Cardiac fibroblast (primary cell): ENCODE data around the gene KIRREL2.

Experiments used
- DNase-seq, 2 donors: peaks; one replicate each; pipeline versions ENCODE4 v3.0.0 to v3.0.0-alpha.2; 2010; ENCODE audit warnings: low read depth in 2 of 2
- H3K4me3 ChIP-seq, 2 donors: replicated peaks in 1 of 2; 1 replicate in 1 of 2; 2 replicates in 1 of 2; pipeline ENCODE4 v1.5.1; 2011; ENCODE audit warnings: low read depth in 2 of 2, low read length in 2 of 2, mild to moderate bottlenecking in 2 of 2, moderate library complexity in 1 of 2
- TF ChIP-seq, protein P1 (sequence below): IDR thresholded peaks from one replicate; pipeline ENCODE4 v1.5.1; 2011; ENCODE audit warnings: low read depth, mild to moderate bottlenecking, low read length, inconsistent platforms

KIRREL2 gene

GRCh38 chr19:35899547-35900214, 43.0 kb downstream of the KIRREL2 start:
- H3K4me3 ChIP-seq = peak overlapping the region; percentile 75 to 80
- peak; percentile 81 to 83 for DNase-seq
- TF ChIP-seq, protein P1, sequence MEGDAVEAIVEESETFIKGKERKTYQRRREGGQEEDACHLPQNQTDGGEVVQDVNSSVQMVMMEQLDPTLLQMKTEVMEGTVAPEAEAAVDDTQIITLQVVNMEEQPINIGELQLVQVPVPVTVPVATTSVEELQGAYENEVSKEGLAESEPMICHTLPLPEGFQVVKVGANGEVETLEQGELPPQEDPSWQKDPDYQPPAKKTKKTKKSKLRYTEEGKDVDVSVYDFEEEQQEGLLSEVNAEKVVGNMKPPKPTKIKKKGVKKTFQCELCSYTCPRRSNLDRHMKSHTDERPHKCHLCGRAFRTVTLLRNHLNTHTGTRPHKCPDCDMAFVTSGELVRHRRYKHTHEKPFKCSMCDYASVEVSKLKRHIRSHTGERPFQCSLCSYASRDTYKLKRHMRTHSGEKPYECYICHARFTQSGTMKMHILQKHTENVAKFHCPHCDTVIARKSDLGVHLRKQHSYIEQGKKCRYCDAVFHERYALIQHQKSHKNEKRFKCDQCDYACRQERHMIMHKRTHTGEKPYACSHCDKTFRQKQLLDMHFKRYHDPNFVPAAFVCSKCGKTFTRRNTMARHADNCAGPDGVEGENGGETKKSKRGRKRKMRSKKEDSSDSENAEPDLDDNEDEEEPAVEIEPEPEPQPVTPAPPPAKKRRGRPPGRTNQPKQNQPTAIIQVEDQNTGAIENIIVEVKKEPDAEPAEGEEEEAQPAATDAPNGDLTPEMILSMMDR = no peak

- H3K4me3 ChIP-seq = peak overlapping the region in 1 of 2 donors; percentile 75
- TF ChIP-seq, protein P1 = no peak
- peak; percentile 42 to 46 for DNase-seq
Observed at GRCh38 chr19:35901055-35901644, 44.4 kb downstream of the KIRREL2 start.

DNA sequence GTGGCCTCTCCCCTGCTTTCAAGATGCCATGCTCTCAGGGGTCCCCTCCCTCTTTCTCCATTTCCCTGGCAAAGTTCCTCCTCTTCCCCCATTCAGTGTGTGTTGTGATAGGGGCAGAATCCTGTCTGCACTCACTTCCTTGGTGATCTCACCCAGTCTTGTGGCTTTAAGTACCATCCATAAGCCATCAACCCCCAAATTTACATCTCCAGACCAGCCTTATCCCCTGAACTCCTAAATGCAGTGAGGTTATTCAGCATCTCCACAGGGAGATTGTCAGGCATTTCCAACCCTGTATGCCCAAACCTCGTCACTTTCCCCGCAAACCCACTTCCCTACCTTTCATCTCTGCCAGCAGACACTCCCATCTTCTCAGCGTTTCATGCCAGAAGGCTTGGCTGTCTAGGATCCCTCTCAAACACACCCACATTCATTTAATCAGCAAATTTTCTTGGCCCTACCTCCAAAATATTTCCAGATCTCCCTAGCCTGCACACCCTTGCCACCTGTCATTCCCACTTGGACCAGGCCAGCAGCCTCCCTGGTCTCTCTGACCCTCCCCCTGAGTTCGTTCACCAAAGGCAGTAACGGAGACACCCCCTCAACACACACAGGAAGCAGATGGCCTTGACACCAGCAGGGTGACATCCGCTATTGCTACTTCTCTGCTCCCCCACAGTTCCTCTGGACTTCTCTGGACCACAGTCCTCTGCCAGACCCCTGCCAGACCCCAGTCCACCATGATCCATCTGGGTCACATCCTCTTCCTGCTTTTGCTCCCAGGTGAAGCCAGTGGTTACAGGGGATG, 45.3 kb downstream of the KIRREL2 start, which contains the start of gene HCST:
HCST (plus strand) TSS at position 676 of the 808 bp plus-strand sequence; CDS start at position 741, 65 bp downstream.
- peak in 1 of 2 donors; percentile 11 for DNase-seq
- peak within 1 kb of the TSS; percentile 24 to 28 for H3K4me3 ChIP-seq
- TF ChIP-seq, protein P1 = no peak

- no peak for DNase-seq
- TF ChIP-seq, protein P1 = no peak
- H3K4me3 ChIP-seq = peak overlapping the region in 1 of 2 donors; percentile 24
Observed at GRCh38 chr19:35902870-35903475, 46.3 kb downstream of the KIRREL2 start.

- DNase-seq = peak; percentile 58 to 63
- H3K4me3 ChIP-seq = peak overlapping the region; percentile 24 to 28
- TF ChIP-seq, protein P1 = no peak
Observed at GRCh38 chr19:35903550-35904179, 47.0 kb downstream of the KIRREL2 start.
